Sigmoid colon (tissue), 7 donors: ENCODE data around the gene CPXM2. TPM values are rescaled to one million over a fixed set of nuclear protein-coding genes. Genes with fewer than 3 reads are reported as not detected.
A peak's percentile ranks its signal among the peaks of the same experiment; 100 is the strongest.

Experiments
- DNase-seq: peaks from one replicate; pipeline ENCODE4 v3.0.0-alpha.2; 2019
- H3K27ac ChIP-seq, 4 donors: fragments of 200-600 bp; sonication (generic); one replicate each; pipeline ENCODE4 v1.5.1; 2016 to 2019; ENCODE audit warnings: mild to moderate bottlenecking in 1 of 4
- H3K27me3 ChIP-seq, 3 donors: fragments of 200-600 bp; sonication (generic); one replicate each; pipeline ENCODE4 v1.5.1; 2019; ENCODE audit warnings: mild to moderate bottlenecking in 1 of 3
- H3K36me3 ChIP-seq, 4 donors: fragments of 200-600 bp; sonication (generic); one replicate each; pipeline ENCODE4 v1.5.1; 2016 to 2019
- H3K4me1 ChIP-seq, 4 donors: fragments of 200-600 bp; sonication (generic); one replicate each; pipeline ENCODE4 v1.5.1; 2017 to 2019
- H3K4me3 ChIP-seq, 4 donors: fragments of 200-600 bp; sonication (generic); one replicate each; pipeline ENCODE4 v1.5.1; 2017 to 2019; ENCODE audit warnings: mild to moderate bottlenecking in 2 of 4, moderate library complexity in 1 of 4
- H3K9me3 ChIP-seq, 4 donors: fragments of 200-600 bp in 3 of 4; sonication (generic) in 3 of 4; one replicate each; pipeline versions ENCODE4 v1.5.1 to v1.6.1; 2013 to 2019
- CTCF ChIP-seq, 4 experiments: fragments of 450-650 bp in 3 of 4; fragments of 200-600 bp in 1 of 4; IDR thresholded peaks; one replicate each; pipeline ENCODE4 v1.5.1; 2016 to 2019; ENCODE audit warnings: antibody characterized with exemption in 4 of 4, mild to moderate bottlenecking in 3 of 4, moderate library complexity in 2 of 4
- EP300 ChIP-seq, 4 donors: sonication (generic); formaldehyde crosslinking; IDR thresholded peaks; one replicate each; pipeline ENCODE4 v1.6.1; 2017; ENCODE audit warnings: antibody characterized with exemption in 4 of 4
- POLR2A ChIP-seq, 2 donors: fragments of 450-650 bp; IDR thresholded peaks; one replicate each; pipeline ENCODE4 v1.6.1; 2016; ENCODE audit warnings: antibody characterized with exemption in 2 of 2, mild to moderate bottlenecking in 2 of 2, moderate library complexity in 2 of 2
- POLR2AphosphoS5 ChIP-seq, 4 donors: sonication (generic); formaldehyde crosslinking; IDR thresholded peaks; one replicate each; pipeline ENCODE4 v1.6.1; 2017; ENCODE audit warnings: antibody characterized with exemption in 4 of 4
- WGBS, 2 donors: extraction: QIAGEN DNeasy Blood & Tissue Kit; methylation state at CpG; one replicate each; pipeline ENCODE4 v1.1.7; 2013; 5-methylcytosine and 5-hydroxymethylcytosine counted together
- intact Hi-C: fragments of 100-400 bp; cut with DNase I; formaldehyde crosslinking; loops from one replicate; pipeline ENCODE4 v1.15.1; 2023
- polyA plus RNA-seq, 3 donors: library from polyadenylated mRNA; stranded (reverse); fragments of 200-250 nt; gene quantifications; one replicate each; pipeline ENCODE4 v1.2.3, GENCODE V29; 2013
- total RNA-seq, 4 donors: library from RNA; depleted of rRNA; stranded (reverse); fragments of >200 nt; gene quantifications; one replicate each; pipeline ENCODE4 v1.1.0, GENCODE V29; 2016
- donor health status: healthy with polysubstance abuse.
- donor health status: Bipolar disorder and iron deficiency.
- donor health status: healthy.

Gene CPXM2
- total and polyA plus RNA-seq, 7 donors = 0.69 to 153 (median 48.5) TPM

- peaks cover 0 to 6% (median 0%) of the 10 kb centered on the region in 3 donors for H3K27me3 ChIP-seq
- no peak for TF ChIP-seq POLR2AphosphoS5 (IDR thresholded peaks at IDR 0.05)
- no peak for TF ChIP-seq EP300 (IDR thresholded peaks at IDR 0.05)
- no peak for TF ChIP-seq CTCF (IDR thresholded peaks at IDR 0.05)
- no peak for TF ChIP-seq POLR2A (IDR thresholded peaks at IDR 0.05)
- WGBS, 2 donors = 91 to 95% methylated on average over 5 of the region's 5 CpGs
- H3K27ac ChIP-seq = peak overlapping the region; percentile 96 to 99 (median 98)
- H3K4me3 ChIP-seq = peak overlapping the region in 3 of 4 donors; percentile 82 to 87 (median 85)
- H3K9me3 ChIP-seq = no peaks in the 10 kb centered on the region
- intact Hi-C loops = no loop called here
- H3K4me1 ChIP-seq = peaks cover 2 to 77% (median 67%) of the 10 kb centered on the region in 4 donors
- peak; percentile 65 for DNase-seq
- no peaks in the 10 kb centered on the region for H3K36me3 ChIP-seq
Observed at GRCh38 chr10:123888751-123889150, 2.9 kb downstream of the CPXM2 start.

- 72 to 78% methylated on average over 3 of the region's 3 CpGs for WGBS, 2 donors
Observed at GRCh38 chr10:123888256-123888655, 3.4 kb downstream of the CPXM2 start.

DNA sequence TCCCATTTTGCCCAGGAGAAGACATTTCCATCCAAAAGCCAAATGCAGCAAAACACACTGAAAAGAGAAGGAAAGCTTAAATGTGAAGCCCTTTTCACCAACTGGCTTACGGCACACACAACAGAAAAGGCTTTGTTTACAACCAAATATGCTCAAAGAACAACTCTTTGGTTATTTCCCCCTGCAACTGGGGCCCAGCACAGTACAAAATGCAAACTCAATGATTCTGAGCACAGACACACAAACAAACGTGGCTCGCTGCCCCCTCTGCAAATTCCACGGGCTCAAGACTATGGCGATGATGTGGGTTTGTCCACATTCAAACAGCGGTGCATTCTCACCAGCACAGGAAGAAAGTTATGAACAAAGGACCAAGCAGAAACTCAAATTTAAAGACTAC lies 5.3 kb downstream of the CPXM2 start:
- intact Hi-C loops = no loop called here
- H3K4me3 ChIP-seq = no peak overlapping the region
- TF ChIP-seq POLR2AphosphoS5 (IDR thresholded peaks at IDR 0.05) = no peak
- no peak for TF ChIP-seq POLR2A (IDR thresholded peaks at IDR 0.05)
- TF ChIP-seq CTCF (IDR thresholded peaks at IDR 0.05) = no peak
- no peak for TF ChIP-seq EP300 (IDR thresholded peaks at IDR 0.05)
- no peaks in the 10 kb centered on the region for H3K36me3 ChIP-seq
- peaks cover 0 to 82% (median 72%) of the 10 kb centered on the region in 4 donors for H3K4me1 ChIP-seq
- H3K9me3 ChIP-seq = no peaks in the 10 kb centered on the region
- H3K27ac ChIP-seq = peak overlapping the region; percentile 80 to 99 (median 98)
- no peak for DNase-seq
- 85 to 89% methylated on average over 6 of the region's 6 CpGs for WGBS, 2 donors
- peaks cover 0 to 5% (median 0%) of the 10 kb centered on the region in 3 donors for H3K27me3 ChIP-seq

More at GRCh38 chr10:123888256-123888655, 3.4 kb downstream of the CPXM2 start:
- Histone ChIP-seq H3K4me1 (peaks cover 2 to 77% (median 68%) of the 10 kb centered on the region in 4 donors), H3K9me3 (no peaks in the 10 kb centered on the region), H3K4me3 (peak overlapping the region in 3 of 4 donors; percentile 82 to 87 (median 85)), H3K36me3 (no peaks in the 10 kb centered on the region), H3K27me3 (peaks cover 0 to 6% (median 0%) of the 10 kb centered on the region in 3 donors), H3K27ac (peak overlapping the region; percentile 96 to 99 (median 98))
- intact Hi-C loops = no loop called here
- no peak for DNase-seq
- no peak for TF ChIP-seq EP300 (IDR thresholded peaks at IDR 0.05)
- TF ChIP-seq CTCF (IDR thresholded peaks at IDR 0.05) = no peak
- no peak for TF ChIP-seq POLR2AphosphoS5 (IDR thresholded peaks at IDR 0.05)
- no peak for TF ChIP-seq POLR2A (IDR thresholded peaks at IDR 0.05)

GRCh38 chr10:123885406-123886170 lies 6.0 kb downstream of the CPXM2 start:
- H3K9me3 ChIP-seq = no peaks in the 10 kb centered on the region
- DNase-seq = peak; percentile 86
- peak overlapping the region; percentile 80 to 99 (median 98) for H3K27ac ChIP-seq

GRCh38 chr10:123884907-123885381 lies 6.7 kb downstream of the CPXM2 start:
- Histone ChIP-seq H3K9me3 (no peaks in the 10 kb centered on the region), H3K27me3 (no peaks in the 10 kb centered on the region), H3K4me3 (no peak overlapping the region), H3K27ac (peak overlapping the region; percentile 80 to 99 (median 98)), H3K36me3 (no peaks in the 10 kb centered on the region), H3K4me1 (peaks cover 0 to 91% (median 82%) of the 10 kb centered on the region in 4 donors)
- no peak for DNase-seq
- TF ChIP-seq POLR2AphosphoS5 (IDR thresholded peaks at IDR 0.05) (no peak), POLR2A (IDR thresholded peaks at IDR 0.05) (no peak)
- 81 to 89% methylated on average over 5 of the region's 5 CpGs for WGBS, 2 donors
- intact Hi-C loops = no loop called here

More at GRCh38 chr10:123885406-123886170, 6.0 kb downstream of the CPXM2 start:
- WGBS, 2 donors = 31 to 66% methylated on average over 6 of the region's 6 CpGs
- intact Hi-C loops = no loop called here
- TF ChIP-seq EP300 (IDR thresholded peaks at IDR 0.05) (no peak), POLR2AphosphoS5 (IDR thresholded peaks at IDR 0.05) (peak in 3 of 4 donors; percentile 41 to 44 (median 44))
- peaks cover 0 to 87% (median 76%) of the 10 kb centered on the region in 4 donors for H3K4me1 ChIP-seq
- no peaks in the 10 kb centered on the region for H3K36me3 ChIP-seq
- no peaks in the 10 kb centered on the region for H3K27me3 ChIP-seq
- no peak overlapping the region for H3K4me3 ChIP-seq
